ENCODE measurements around the gene GSTP1. TPM values are rescaled to one million over a fixed set of nuclear protein-coding genes. Genes with fewer than 3 reads are reported as not detected.
"Not testable (repeated sequence)": the region's sequence is repeated elsewhere in the genome, so short reads cannot be mapped to it uniquely, and the experiment has no call there.

GSTP1 gene
- total RNA-seq, 4 donors from 2014 or later = 410 to 885 (median 651) TPM

- Histone ChIP-seq H3K27ac (no peak overlapping the region), H3K27me3 (no peaks in the 10 kb centered on the region), H3K36me3 (no peaks in the 10 kb centered on the region), H3K4me3 (no peak overlapping the region), H3K9me3 (no peaks in the 10 kb centered on the region), H3K4me1 (no peaks in the 10 kb centered on the region)
- intact Hi-C loops (cut with DNase I; ENCODE audit: low total_unique reads) = no loop called here
- TF ChIP-seq POLR2A (IDR thresholded peaks at IDR 0.05) (no peak), CTCF (IDR thresholded peaks at IDR 0.05) (no peak)
- DNase-seq = no peak
Observed at GRCh38 chr11:67600324-67601029, 16.9 kb downstream of the GSTP1 start.

- Histone ChIP-seq H3K36me3 (no peaks in the 10 kb centered on the region), H3K9me3 (no peaks in the 10 kb centered on the region), H3K27me3 (no peaks in the 10 kb centered on the region), H3K27ac (no peak overlapping the region), H3K4me1 (no peaks in the 10 kb centered on the region), H3K4me3 (no peak overlapping the region)
- no peak for TF ChIP-seq CTCF (IDR thresholded peaks at IDR 0.05)
- TF ChIP-seq POLR2A (IDR thresholded peaks at IDR 0.05) = no peak
- intact Hi-C loops (cut with DNase I; ENCODE audit: low total_unique reads) = no loop called here
- no peak for DNase-seq
Observed at GRCh38 chr11:67601098-67601497, 17.5 kb downstream of the GSTP1 start.

- H3K27ac ChIP-seq; H3K27me3 ChIP-seq; DNase-seq; H3K36me3 ChIP-seq; H3K4me3 ChIP-seq; intact Hi-C loops (cut with DNase I; ENCODE audit: low total_unique reads); H3K9me3 ChIP-seq; H3K4me1 ChIP-seq: not testable (repeated sequence)
Observed at GRCh38 chr11:67604119-67604518, 20.5 kb downstream of the GSTP1 start.

GRCh38 chr11:67604815-67605214, 21.2 kb downstream of the GSTP1 start:
- Histone ChIP-seq H3K36me3 (no peaks in the 10 kb centered on the region), H3K4me1 (peaks cover 7 to 8% of the 10 kb centered on the region in 2 donors), H3K27ac (no peak overlapping the region), H3K27me3 (no peaks in the 10 kb centered on the region), H3K9me3 (no peaks in the 10 kb centered on the region), H3K4me3 (no peak overlapping the region)
- no peak for DNase-seq
- TF ChIP-seq POLR2A (IDR thresholded peaks at IDR 0.05) = no peak
- TF ChIP-seq CTCF (IDR thresholded peaks at IDR 0.05) = no peak
- intact Hi-C loops (cut with DNase I; ENCODE audit: low total_unique reads) = no loop called here

GRCh38 chr11:67605231-67606011, 21.8 kb downstream of the GSTP1 start:
- Histone ChIP-seq H3K4me3 (no peak overlapping the region), H3K27ac (no peak overlapping the region), H3K27me3 (no peaks in the 10 kb centered on the region), H3K4me1 (peaks cover 7 to 8% of the 10 kb centered on the region in 2 donors), H3K9me3 (no peaks in the 10 kb centered on the region), H3K36me3 (no peaks in the 10 kb centered on the region)
- DNase-seq = peak in 1 of 2 donors; percentile 27
- intact Hi-C loops (cut with DNase I; ENCODE audit: low total_unique reads) = no loop called here
- TF ChIP-seq CTCF (IDR thresholded peaks at IDR 0.05) = no peak
- no peak for TF ChIP-seq POLR2A (IDR thresholded peaks at IDR 0.05)

Measured in uterus (tissue), 4 donors.